Measurements from ENCODE around the gene AKAP6.

DNA sequence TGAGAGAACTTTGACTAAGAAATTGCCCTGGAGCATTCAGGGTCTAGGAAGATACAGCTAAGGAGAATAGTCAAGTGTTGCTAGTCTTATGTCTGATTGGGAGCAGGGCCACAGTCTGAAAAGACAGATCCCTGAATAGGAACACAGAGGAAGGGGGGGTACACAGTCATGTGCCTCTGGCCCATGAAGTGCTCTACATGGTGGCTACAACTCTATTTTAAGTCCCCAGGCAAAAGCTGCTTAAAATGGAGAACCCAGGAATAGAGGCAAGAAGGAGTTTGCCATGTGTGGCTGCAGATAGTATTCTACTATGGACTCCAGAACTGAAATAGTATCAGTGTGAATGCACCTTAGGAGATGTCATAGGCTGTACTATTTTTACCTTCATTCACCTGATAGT, 491.6 kb downstream of the AKAP6 start:
- TF ChIP-seq TAF1 (IDR thresholded peaks at IDR 0.05; ENCODE audit: borderline replicate concordance, low read depth, low read length) (no peak), POLR2AphosphoS5 (IDR thresholded peaks at IDR 0.05; ENCODE audit: low read depth, low read length) (no peak), POLR2A (IDR thresholded peaks at IDR 0.05; ENCODE audit: low read depth, low read length) (no peak)
